Panc1 (cell line): ENCODE results near the gene DCTN1. TPM values are rescaled to one million over a fixed set of nuclear protein-coding genes. Genes with fewer than 3 reads are reported as not detected.
A peak's percentile ranks its signal among the peaks of the same experiment; 100 is the strongest.

Experiments
- ATAC-seq: fragments of 200-7000 bp; cut with Tn5 transposase; 2 replicates; pipeline ENCODE4 v1.9.1; 2020; ENCODE audit warnings: mild to moderate bottlenecking, moderate library complexity
- BruUV-seq: library from RNA; stranded (reverse); fragments of 400-500 nt; replicated peaks from 2 replicates; lab custom pipeline; 2021; lab: Mats Ljungman, UMichigan
- CTCF ChIA-PET: fragments of 300-600 bp; sonication (Branson Sonifier 250); formaldehyde crosslinking; loops from one replicate; lab custom pipeline; 2022; ENCODE audit warnings: antibody characterized with exemption; lab: Charles Lee
- POLR2A ChIA-PET: fragments of 300-600 bp; sonication (Branson Sonifier 250); formaldehyde crosslinking; loops from one replicate; lab custom pipeline; 2022; ENCODE audit warnings: antibody characterized with exemption; lab: Charles Lee
- DNase-seq: peaks from one replicate; pipeline ENCODE4 v3.0.0-alpha.2; 2010; ENCODE audit warnings: low read depth, low spot score
- H3K27ac ChIP-seq: 2 replicates; pipeline ENCODE4 v1.5.1; 2011; ENCODE audit warnings: mild to moderate bottlenecking, low read length, inconsistent platforms
- H3K27me3 ChIP-seq: fragments of 200-500 bp; sonication (Bioruptor generic); 2 replicates; pipeline ENCODE4 v1.6.0; 2014; ENCODE audit warnings: low read length, inconsistent platforms; ENCODE audit not compliant: control insufficient read depth, insufficient read depth
- H3K36me3 ChIP-seq: fragments of 200-500 bp; sonication (Bioruptor generic); 2 replicates; pipeline ENCODE4 v1.5.1; 2014; ENCODE audit warnings: inconsistent platforms, mild to moderate bottlenecking, low read length, moderate library complexity; ENCODE audit not compliant: control insufficient read depth, insufficient read depth
- H3K4me1 ChIP-seq: 2 replicates; pipeline ENCODE4 v1.5.1; 2011; ENCODE audit warnings: inconsistent platforms, mild to moderate bottlenecking, low read length, moderate library complexity; ENCODE audit not compliant: control insufficient read depth, insufficient read depth
- H3K4me3 ChIP-seq, 2 experiments: 2 replicates each; pipeline ENCODE4 v1.5.1; 2011 to 2012; ENCODE audit warnings: low read depth in 2 of 2, low read length in 2 of 2, mild to moderate bottlenecking in 2 of 2, inconsistent platforms in 1 of 2, moderate library complexity in 1 of 2
- H3K9me3 ChIP-seq: fragments of 200-500 bp; sonication (Bioruptor generic); 2 replicates; pipeline ENCODE4 v1.5.1; 2014; ENCODE audit warnings: low read depth, mild to moderate bottlenecking, inconsistent platforms, low read length, moderate library complexity; ENCODE audit not compliant: control insufficient read depth, insufficient read depth
- CTCF ChIP-seq: fragments of 450-650 bp; IDR thresholded peaks from 2 replicates; pipeline ENCODE4 v1.5.1; 2017; ENCODE audit warnings: mild to moderate bottlenecking
- POLR2AphosphoS5 ChIP-seq: IDR thresholded peaks from 2 replicates; pipeline ENCODE4 v1.6.1; 2012; ENCODE audit warnings: mild to moderate bottlenecking, low read depth, low read length, moderate library complexity
- REST ChIP-seq, 2 experiments: IDR thresholded peaks; 2 replicates each; pipeline ENCODE4 v1.6.1; 2011 to 2012; ENCODE audit warnings: low read depth in 2 of 2, control low read depth in 1 of 2, low read length in 1 of 2, mild to moderate bottlenecking in 1 of 2, moderate library complexity in 1 of 2; ENCODE audit not compliant: insufficient read depth in 1 of 2
- SIN3A ChIP-seq: IDR thresholded peaks from 2 replicates; pipeline ENCODE4 v1.6.1; 2012; ENCODE audit warnings: low read depth, mild to moderate bottlenecking, low read length, moderate library complexity, borderline replicate concordance; ENCODE audit not compliant: insufficient read depth
- TCF7L2 ChIP-seq: IDR thresholded peaks from 2 replicates; pipeline ENCODE4 v1.6.1; 2011; ENCODE audit warnings: mild to moderate bottlenecking, low read depth, low read length, inconsistent platforms
- in situ Hi-C: cut with HindIII; loops from 2 replicates; pipeline ENCODE4 v1.10.0; 2016; ENCODE audit warnings: low sequenced_read_pairs, low pct_unique_long_range_greater_than_20kb
- intact Hi-C: fragments of 100-400 bp; cut with micrococcal nuclease; formaldehyde crosslinking; loops from one replicate; pipeline ENCODE4 v1.10.0; 2022; ENCODE audit not compliant: unreplicated experiment
- total RNA-seq: library from RNA; stranded (reverse); gene quantifications from one replicate; pipeline ENCODE4 v1.2.1, GENCODE V29; 2021; ENCODE audit not compliant: unreplicated experiment

Gene DCTN1
- total RNA-seq, 1 experiment from 2014 or later: 190 TPM

- no peak for ATAC-seq
Observed at GRCh38 chr2:74366036-74366435, 14.1 kb downstream of the DCTN1 start.

GRCh38 chr2:74364533-74365505 lies 15.3 kb downstream of the DCTN1 start:
- no TSS peak for BruUV-seq
- no peak for DNase-seq
- no peak for ATAC-seq
- intact Hi-C loops: no loop called here
- Histone ChIP-seq H3K27me3 (no peaks in the 10 kb centered on the region), H3K27ac (no peak overlapping the region), H3K9me3 (no peaks in the 10 kb centered on the region), H3K4me1 (no peaks in the 10 kb centered on the region), H3K4me3 (no peak overlapping the region), H3K36me3 (peaks cover 20% of the 10 kb centered on the region)
- in situ Hi-C loops: no loop called here
- CTCF ChIA-PET: no interaction called here
- TF ChIP-seq SIN3A (no peak), TCF7L2 (no peak), POLR2AphosphoS5 (no peak), CTCF (no peak), REST (IDR thresholded peaks at IDR 0.05; ENCODE audit: insufficient read depth in 1 of 2, low read depth in 2 of 2, low read length in 1 of 2) (no peak)
- POLR2A ChIA-PET: no interaction called here

More at GRCh38 chr2:74366036-74366435, 14.1 kb downstream of the DCTN1 start:
- POLR2A ChIA-PET: no interaction called here
- Histone ChIP-seq H3K4me3 (no peak overlapping the region), H3K9me3 (no peaks in the 10 kb centered on the region), H3K27ac (no peak overlapping the region), H3K4me1 (no peaks in the 10 kb centered on the region), H3K36me3 (peaks cover 20% of the 10 kb centered on the region; the same call in 1 of the 2 replicates), H3K27me3 (no peaks in the 10 kb centered on the region)
- intact Hi-C loops (no loop called here), in situ Hi-C loops (no loop called here)
- BruUV-seq: TSS peak; percentile 76
- CTCF ChIA-PET: no interaction called here
- no peak for TF ChIP-seq SIN3A
- no peak for DNase-seq

- TSS peak; percentile 79 for BruUV-seq
- ChIA-PET POLR2A (no interaction called here), CTCF (no interaction called here)
- no peaks in the 10 kb centered on the region for H3K4me1 ChIP-seq
- intact Hi-C loops (no loop called here), in situ Hi-C loops (no loop called here)
- H3K4me3 ChIP-seq: no peak overlapping the region
- ATAC-seq (no peak), DNase-seq (no peak)
- TF ChIP-seq POLR2AphosphoS5 (no peak), CTCF (no peak), TCF7L2 (no peak), REST (IDR thresholded peaks at IDR 0.05; ENCODE audit: insufficient read depth in 1 of 2, low read depth in 2 of 2, low read length in 1 of 2) (no peak), SIN3A (no peak)
- H3K9me3 ChIP-seq: no peaks in the 10 kb centered on the region
- no peaks in the 10 kb centered on the region for H3K27me3 ChIP-seq
- peaks cover 2% of the 10 kb centered on the region for H3K36me3 ChIP-seq
- H3K27ac ChIP-seq: no peak overlapping the region
Observed at GRCh38 chr2:74361327-74361726, 18.8 kb downstream of the DCTN1 start.
